ENCODE data around the gene CASD1.

The CASD1 gene

GRCh38 chr7:94578614-94579013 is 69.0 kb downstream of the CASD1 start:
- Histone ChIP-seq H3K9me3 (no peaks in the 10 kb centered on the region), H3K4me1 (peaks cover 10% of the 10 kb centered on the region), H3K36me3 (replicated peaks) (peaks cover 5% of the 10 kb centered on the region; the same call in 1 of the 2 replicates), H3K27me3 (ENCODE audit: low read depth) (no peaks in the 10 kb centered on the region), H3K4me3 (no peak overlapping the region)
- no peak for DNase-seq (ENCODE audit: low spot score in 2 of 2)
- in situ Hi-C loops (cut with MboI; ENCODE audit: low sequenced_read_pairs): no loop called here

- H3K4me1 ChIP-seq: peaks cover 10% of the 10 kb centered on the region
- no peaks in the 10 kb centered on the region for H3K9me3 ChIP-seq
- in situ Hi-C loops (cut with MboI; ENCODE audit: low sequenced_read_pairs): no loop called here
- no peaks in the 10 kb centered on the region for H3K27me3 ChIP-seq (ENCODE audit: low read depth)
- no peak overlapping the region for H3K4me3 ChIP-seq
- no peak for DNase-seq (ENCODE audit: low spot score in 2 of 2)
- peaks cover 5% of the 10 kb centered on the region for H3K36me3 ChIP-seq (replicated peaks)
Observed at GRCh38 chr7:94579470-94579869, 69.9 kb downstream of the CASD1 start.

- no peak overlapping the region for H3K4me3 ChIP-seq
- no peaks in the 10 kb centered on the region for H3K27me3 ChIP-seq (ENCODE audit: low read depth)
- no peaks in the 10 kb centered on the region for H3K9me3 ChIP-seq
- peaks cover 10% of the 10 kb centered on the region for H3K4me1 ChIP-seq
- DNase-seq (ENCODE audit: low spot score in 2 of 2): no peak
- peaks cover 5% of the 10 kb centered on the region for H3K36me3 ChIP-seq (replicated peaks)
- in situ Hi-C loops (cut with MboI; ENCODE audit: low sequenced_read_pairs): no loop called here
Observed at GRCh38 chr7:94580601-94581000, 71.0 kb downstream of the CASD1 start.

- DNase-seq (ENCODE audit: low spot score in 2 of 2): no peak
- Histone ChIP-seq H3K4me3 (no peak overlapping the region), H3K4me1 (no peaks in the 10 kb centered on the region), H3K9me3 (no peaks in the 10 kb centered on the region), H3K36me3 (replicated peaks) (peaks cover 20% of the 10 kb centered on the region), H3K27me3 (ENCODE audit: low read depth) (no peaks in the 10 kb centered on the region)
- in situ Hi-C loops (cut with MboI; ENCODE audit: low sequenced_read_pairs): no loop called here
Observed at GRCh38 chr7:94584113-94584512, 74.5 kb downstream of the CASD1 start.

- H3K4me1 ChIP-seq: no peaks in the 10 kb centered on the region
- in situ Hi-C loops (cut with MboI; ENCODE audit: low sequenced_read_pairs): no loop called here
- H3K27me3 ChIP-seq (ENCODE audit: low read depth): no peaks in the 10 kb centered on the region
- no peak overlapping the region for H3K4me3 ChIP-seq
- peaks cover 19% of the 10 kb centered on the region for H3K36me3 ChIP-seq (replicated peaks)
- no peak for DNase-seq (ENCODE audit: low spot score in 2 of 2)
- no peaks in the 10 kb centered on the region for H3K9me3 ChIP-seq
Observed at GRCh38 chr7:94588075-94588474, 78.5 kb downstream of the CASD1 start.

- H3K27me3 ChIP-seq (ENCODE audit: low read depth): no peaks in the 10 kb centered on the region
- H3K4me1 ChIP-seq: no peaks in the 10 kb centered on the region
- peaks cover 14% of the 10 kb centered on the region for H3K36me3 ChIP-seq (replicated peaks)
- DNase-seq (ENCODE audit: low spot score in 2 of 2): no peak
- H3K4me3 ChIP-seq: no peak overlapping the region
- in situ Hi-C loops (cut with MboI; ENCODE audit: low sequenced_read_pairs): no loop called here
- no peaks in the 10 kb centered on the region for H3K9me3 ChIP-seq
Observed at GRCh38 chr7:94590526-94591162, 81.0 kb downstream of the CASD1 start.

GRCh38 chr7:94591176-94591575 is 81.6 kb downstream of the CASD1 start:
- in situ Hi-C loops (cut with MboI; ENCODE audit: low sequenced_read_pairs): no loop called here
- DNase-seq (ENCODE audit: low spot score in 2 of 2): no peak
- H3K36me3 ChIP-seq (replicated peaks): peaks cover 14% of the 10 kb centered on the region
- no peak overlapping the region for H3K4me3 ChIP-seq
- H3K4me1 ChIP-seq: no peaks in the 10 kb centered on the region
- no peaks in the 10 kb centered on the region for H3K27me3 ChIP-seq (ENCODE audit: low read depth)
- no peaks in the 10 kb centered on the region for H3K9me3 ChIP-seq

- H3K9me3 ChIP-seq: no peaks in the 10 kb centered on the region
- in situ Hi-C loops (cut with MboI; ENCODE audit: low sequenced_read_pairs): no loop called here
- H3K4me1 ChIP-seq: no peaks in the 10 kb centered on the region
- no peak for DNase-seq (ENCODE audit: low spot score in 2 of 2)
- H3K27me3 ChIP-seq (ENCODE audit: low read depth): no peaks in the 10 kb centered on the region
- H3K36me3 ChIP-seq (replicated peaks): peaks cover 13% of the 10 kb centered on the region
- no peak overlapping the region for H3K4me3 ChIP-seq
Observed at GRCh38 chr7:94594882-94595281, 85.3 kb downstream of the CASD1 start.

GRCh38 chr7:94595717-94596116 is 86.1 kb downstream of the CASD1 start:
- in situ Hi-C loops (cut with MboI; ENCODE audit: low sequenced_read_pairs): no loop called here
- no peak overlapping the region for H3K4me3 ChIP-seq

GRCh38 chr7:94600267-94600666 is 90.7 kb downstream of the CASD1 start:
- H3K27me3 ChIP-seq (ENCODE audit: low read depth): no peaks in the 10 kb centered on the region
- DNase-seq (ENCODE audit: low spot score in 2 of 2): no peak
- peaks cover 20% of the 10 kb centered on the region for H3K36me3 ChIP-seq (replicated peaks)
- in situ Hi-C loops (cut with MboI; ENCODE audit: low sequenced_read_pairs): no loop called here
- H3K4me3 ChIP-seq: no peak overlapping the region
- H3K9me3 ChIP-seq: no peaks in the 10 kb centered on the region
- no peaks in the 10 kb centered on the region; the same call in none of the 2 replicates for H3K4me1 ChIP-seq

More at GRCh38 chr7:94595717-94596116, 86.1 kb downstream of the CASD1 start:
- Histone ChIP-seq H3K4me1 (no peaks in the 10 kb centered on the region), H3K36me3 (replicated peaks) (peaks cover 17% of the 10 kb centered on the region), H3K9me3 (no peaks in the 10 kb centered on the region), H3K27me3 (ENCODE audit: low read depth) (no peaks in the 10 kb centered on the region)
- DNase-seq (ENCODE audit: low spot score in 2 of 2): no peak

- no peaks in the 10 kb centered on the region for H3K27me3 ChIP-seq (ENCODE audit: low read depth)
- H3K4me3 ChIP-seq: no peak overlapping the region
- in situ Hi-C loops (cut with MboI; ENCODE audit: low sequenced_read_pairs): no loop called here
- H3K9me3 ChIP-seq: no peaks in the 10 kb centered on the region
- no peaks in the 10 kb centered on the region; the same call in none of the 2 replicates for H3K4me1 ChIP-seq
- DNase-seq (ENCODE audit: low spot score in 2 of 2): no peak
- H3K36me3 ChIP-seq (replicated peaks): peaks cover 18% of the 10 kb centered on the region
Observed at GRCh38 chr7:94602181-94602580, 92.6 kb downstream of the CASD1 start.

- no peak overlapping the region for H3K4me3 ChIP-seq
- peaks cover 11% of the 10 kb centered on the region for H3K36me3 ChIP-seq (replicated peaks)
- in situ Hi-C loops (cut with MboI; ENCODE audit: low sequenced_read_pairs): no loop called here
- no peak for DNase-seq (ENCODE audit: low spot score in 2 of 2)
- no peaks in the 10 kb centered on the region for H3K27me3 ChIP-seq (ENCODE audit: low read depth)
- no peaks in the 10 kb centered on the region; the same call in none of the 2 replicates for H3K4me1 ChIP-seq
- H3K9me3 ChIP-seq: no peaks in the 10 kb centered on the region
Observed at GRCh38 chr7:94605031-94605430, 95.4 kb downstream of the CASD1 start.

Data from HAP-1 (cell line).